Measurements from ENCODE around the gene RADIL. TPM values are rescaled to one million over a fixed set of nuclear protein-coding genes. Genes with fewer than 3 reads are reported as not detected.

The RADIL gene, protein sequence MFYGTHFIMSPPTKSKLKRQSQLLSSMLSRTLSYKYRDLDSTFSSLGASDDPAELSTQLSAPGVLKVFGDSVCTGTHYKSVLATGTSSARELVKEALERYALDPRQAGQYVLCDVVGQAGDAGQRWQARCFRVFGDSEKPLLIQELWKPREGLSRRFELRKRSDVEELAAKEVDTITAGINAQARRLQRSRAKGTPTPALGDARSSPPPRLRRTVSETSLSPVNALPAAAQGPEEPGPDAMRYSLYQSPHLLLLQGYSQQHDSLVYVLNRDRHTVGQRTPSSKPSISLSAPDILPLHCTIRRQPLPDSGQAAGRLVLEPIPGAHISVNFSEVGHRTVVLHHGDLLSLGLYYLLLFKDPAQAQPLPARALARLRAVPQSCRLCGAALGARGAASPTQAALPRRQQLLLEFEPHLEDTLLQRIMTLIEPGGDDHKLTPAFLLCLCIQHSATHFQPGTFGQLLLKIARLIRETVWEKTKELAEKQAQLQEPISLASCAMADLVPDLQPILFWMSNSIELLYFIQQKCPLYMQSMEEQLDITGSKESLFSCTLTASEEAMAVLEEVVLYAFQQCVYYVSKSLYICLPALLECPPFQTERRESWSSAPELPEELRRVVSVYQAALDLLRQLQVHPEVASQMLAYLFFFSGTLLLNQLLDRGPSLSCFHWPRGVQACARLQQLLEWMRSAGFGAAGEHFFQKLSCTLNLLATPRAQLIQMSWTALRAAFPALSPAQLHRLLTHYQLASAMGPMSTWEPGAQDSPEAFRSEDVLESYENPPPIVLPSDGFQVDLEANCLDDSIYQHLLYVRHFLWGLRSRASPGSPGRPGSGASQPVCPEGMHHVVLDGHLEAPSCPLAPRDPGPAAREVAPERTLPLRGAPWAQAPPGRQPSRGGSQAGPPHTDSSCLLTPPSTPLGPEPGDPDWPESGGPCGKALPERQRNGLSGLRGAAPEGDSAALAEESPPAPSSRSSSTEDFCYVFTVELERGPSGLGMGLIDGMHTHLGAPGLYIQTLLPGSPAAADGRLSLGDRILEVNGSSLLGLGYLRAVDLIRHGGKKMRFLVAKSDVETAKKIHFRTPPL
- total RNA-seq: 1 to 10 TPM; 6.2 to 8.0 TPM
- 10 to 100 TPM in 2 of 6 donors, 1 to 10 TPM in 4; 8.0 to 14.7 (median 9.6) TPM for polyA plus RNA-seq (ENCODE audit: insufficient read length in 6 of 6)
- long read RNA-seq, donor 1, partial matches to known transcripts: 6 of 6 reads
- long read RNA-seq, donor 1, other reads (novel, unspliced or antisense): 0 of 6 reads
- long read RNA-seq, donor 2, partial matches to known transcripts: 0 of 5 reads
- long read RNA-seq, donor 2, other reads (novel, unspliced or antisense): 0 of 5 reads
- long read RNA-seq, donor 3, partial matches to known transcripts: 0 of 3 reads
- long read RNA-seq, donor 3, other reads (novel, unspliced or antisense): 0 of 3 reads
- long read RNA-seq, donor 4: 0 reads
- long read RNA-seq, donor 5, partial matches to known transcripts: 0 of 1 reads
- long read RNA-seq, donor 5, other reads (novel, unspliced or antisense): 0 of 1 reads
- long read RNA-seq, donor 6: 0 reads
- long read RNA-seq, donor 7, partial matches to known transcripts: 0 of 1 reads
- long read RNA-seq, donor 7, other reads (novel, unspliced or antisense): 0 of 1 reads
- long read RNA-seq, donor 8, partial matches to known transcripts: 0 of 1 reads
- long read RNA-seq, donor 8, other reads (novel, unspliced or antisense): 0 of 1 reads
- long read RNA-seq, donor 9: 0 reads
- long read RNA-seq, donor 10, partial matches to known transcripts: 1 of 2 reads
- long read RNA-seq, donor 10, other reads (novel, unspliced or antisense): 1 of 2 reads
- long read RNA-seq, donor 11, partial matches to known transcripts: 0 of 1 reads
- long read RNA-seq, donor 11, other reads (novel, unspliced or antisense): 0 of 1 reads
- long read RNA-seq, donor 12: 0 reads

DNA sequence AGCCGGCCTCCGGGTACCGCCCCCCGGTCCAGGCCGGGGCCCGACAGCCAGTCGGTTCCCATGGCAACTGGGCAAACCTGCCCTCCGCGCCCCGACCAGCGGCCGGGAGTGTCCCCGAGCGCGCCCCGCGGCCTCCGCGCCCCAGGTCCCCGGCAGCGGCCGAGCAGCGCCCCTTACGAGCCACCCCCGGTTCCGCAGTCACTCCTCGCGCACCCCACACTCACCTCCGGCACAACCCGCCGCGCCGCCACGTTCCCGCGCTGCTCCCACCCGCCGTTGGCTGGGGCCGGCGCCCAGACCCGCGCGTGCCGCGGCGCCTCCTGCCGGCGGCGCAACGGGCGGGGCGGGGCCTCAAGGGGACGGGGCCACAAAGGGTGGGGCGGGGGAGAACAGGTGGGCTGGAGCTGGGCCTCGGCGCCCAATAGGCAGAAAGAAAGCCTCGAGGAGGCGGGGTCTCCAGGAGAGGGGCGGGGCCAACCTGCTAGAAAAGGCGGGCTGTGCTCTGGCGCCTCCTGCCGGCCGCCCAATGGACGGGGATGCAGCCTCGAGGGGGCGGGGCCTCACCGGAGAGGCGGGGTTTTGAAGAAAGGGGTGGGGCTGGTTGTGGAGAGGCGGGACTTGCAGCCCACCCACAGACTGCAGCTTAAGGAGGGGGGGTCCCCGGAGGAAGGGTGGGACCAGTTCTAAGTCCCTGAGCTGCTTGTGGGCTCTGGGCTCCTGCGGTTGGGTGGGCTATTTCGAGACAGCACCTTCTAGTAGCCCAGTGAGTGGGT, at the start of gene RADIL:
Gene RADIL (minus strand): TSS at position 345 of the 773 bp plus-strand sequence. CDS start 5,577 bp downstream, outside the sequence.
- ATAC-seq: peak; percentile 91
- peak within 1 kb of the TSS; percentile 74 to 82 for H3K27ac ChIP-seq
- H3K36me3 ChIP-seq: no peaks in the 10 kb centered on the region
- peak within 1 kb of the TSS; percentile 51 to 52 for H3K4me3 ChIP-seq
- TF ChIP-seq, protein P1, sequence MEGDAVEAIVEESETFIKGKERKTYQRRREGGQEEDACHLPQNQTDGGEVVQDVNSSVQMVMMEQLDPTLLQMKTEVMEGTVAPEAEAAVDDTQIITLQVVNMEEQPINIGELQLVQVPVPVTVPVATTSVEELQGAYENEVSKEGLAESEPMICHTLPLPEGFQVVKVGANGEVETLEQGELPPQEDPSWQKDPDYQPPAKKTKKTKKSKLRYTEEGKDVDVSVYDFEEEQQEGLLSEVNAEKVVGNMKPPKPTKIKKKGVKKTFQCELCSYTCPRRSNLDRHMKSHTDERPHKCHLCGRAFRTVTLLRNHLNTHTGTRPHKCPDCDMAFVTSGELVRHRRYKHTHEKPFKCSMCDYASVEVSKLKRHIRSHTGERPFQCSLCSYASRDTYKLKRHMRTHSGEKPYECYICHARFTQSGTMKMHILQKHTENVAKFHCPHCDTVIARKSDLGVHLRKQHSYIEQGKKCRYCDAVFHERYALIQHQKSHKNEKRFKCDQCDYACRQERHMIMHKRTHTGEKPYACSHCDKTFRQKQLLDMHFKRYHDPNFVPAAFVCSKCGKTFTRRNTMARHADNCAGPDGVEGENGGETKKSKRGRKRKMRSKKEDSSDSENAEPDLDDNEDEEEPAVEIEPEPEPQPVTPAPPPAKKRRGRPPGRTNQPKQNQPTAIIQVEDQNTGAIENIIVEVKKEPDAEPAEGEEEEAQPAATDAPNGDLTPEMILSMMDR (IDR thresholded peaks at IDR 0.05): peak; percentile 72 to 82
- intact Hi-C loops (cut with DNase I): no loop called here
- H3K27me3 ChIP-seq: peaks cover 0 to 30% of the 10 kb centered on the region in 2 donors
- peak; percentile 80 to 93 (median 92) for DNase-seq
- peaks cover 4 to 18% of the 10 kb centered on the region in 2 donors for H3K4me1 ChIP-seq
- no peaks in the 10 kb centered on the region for H3K9me3 ChIP-seq

- no peak overlapping the region for H3K27ac ChIP-seq
- intact Hi-C loops (cut with DNase I): no loop called here
- TF ChIP-seq, protein P1 (IDR thresholded peaks at IDR 0.05): no peak
- no peaks in the 10 kb centered on the region for H3K9me3 ChIP-seq
- H3K4me3 ChIP-seq: no peak overlapping the region
- H3K4me1 ChIP-seq: no peaks in the 10 kb centered on the region
- DNase-seq (peak in 2 of 4 donors; percentile 6 to 59), ATAC-seq (peak; percentile 17)
- peaks cover 0 to 16% of the 10 kb centered on the region in 2 donors for H3K27me3 ChIP-seq
- H3K36me3 ChIP-seq: no peaks in the 10 kb centered on the region
Observed at GRCh38 chr7:4931943-4932342, 48.4 kb upstream of the RADIL start.

DNA sequence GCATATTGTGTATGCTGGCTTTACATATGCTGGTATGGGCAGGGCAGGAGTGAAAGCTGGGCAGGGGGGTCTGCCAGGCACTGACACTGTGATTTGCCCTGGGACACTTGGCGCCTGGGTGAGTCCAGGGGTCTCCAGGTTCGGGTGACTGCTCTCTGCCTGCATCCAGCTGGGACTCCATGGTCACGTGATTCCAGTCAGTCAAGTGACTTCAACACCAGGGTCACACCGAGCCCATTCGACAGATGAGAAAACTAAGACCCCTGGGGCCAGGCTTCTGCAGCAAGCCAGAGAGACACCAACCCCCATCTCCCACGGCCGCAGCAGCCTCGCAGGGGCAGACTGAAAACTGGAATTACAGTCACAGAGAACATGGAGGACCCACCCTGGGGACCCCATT, 45.5 kb upstream of the RADIL start:
- H3K4me3 ChIP-seq: no peak overlapping the region
- peaks cover 0 to 16% of the 10 kb centered on the region in 2 donors for H3K27me3 ChIP-seq
- intact Hi-C loops (cut with DNase I): no loop called here
- H3K9me3 ChIP-seq: no peaks in the 10 kb centered on the region
- no peak overlapping the region for H3K27ac ChIP-seq
- TF ChIP-seq, protein P1 (IDR thresholded peaks at IDR 0.05): no peak
- H3K36me3 ChIP-seq: no peaks in the 10 kb centered on the region
- ATAC-seq (no peak), DNase-seq (no peak)
- H3K4me1 ChIP-seq: no peaks in the 10 kb centered on the region

GRCh38 chr7:4928445-4928844, 44.9 kb upstream of the RADIL start:
- ATAC-seq (no peak), DNase-seq (no peak)
- TF ChIP-seq, protein P1 (IDR thresholded peaks at IDR 0.05): no peak
- Histone ChIP-seq H3K4me3 (no peak overlapping the region), H3K27me3 (peaks cover 0 to 16% of the 10 kb centered on the region in 2 donors), H3K36me3 (no peaks in the 10 kb centered on the region), H3K9me3 (no peaks in the 10 kb centered on the region), H3K4me1 (no peaks in the 10 kb centered on the region), H3K27ac (no peak overlapping the region)
- intact Hi-C loops (cut with DNase I): no loop called here

Measured in left lung (tissue), 14 donors.